GM12892 (cell line): ENCODE results near the gene GATA2.

ENCODE experiments used
- DNase-seq: peaks from one replicate; pipeline ENCODE4 v3.0.0; 2011; ENCODE audit not compliant: insufficient read length
- FAIRE-seq: peaks from 2 replicates; lab custom pipeline; 2011; peaks lifted over from hg19 to GRCh38; lab: Jason Lieb, UNC
- POLR2A ChIP-seq: IDR thresholded peaks from 2 replicates; pipeline ENCODE4 v1.6.1; 2011; ENCODE audit warnings: low read depth, low read length, control low read depth
- POLR2AphosphoS5 ChIP-seq: IDR thresholded peaks from 2 replicates; pipeline ENCODE4 v1.6.1; 2011; ENCODE audit warnings: low read depth, low read length, control low read depth
- TAF1 ChIP-seq: IDR thresholded peaks from 2 replicates; pipeline ENCODE4 v1.6.1; 2011; ENCODE audit warnings: low read depth, mild to moderate bottlenecking, control low read depth, low read length, borderline replicate concordance

Gene GATA2

DNA sequence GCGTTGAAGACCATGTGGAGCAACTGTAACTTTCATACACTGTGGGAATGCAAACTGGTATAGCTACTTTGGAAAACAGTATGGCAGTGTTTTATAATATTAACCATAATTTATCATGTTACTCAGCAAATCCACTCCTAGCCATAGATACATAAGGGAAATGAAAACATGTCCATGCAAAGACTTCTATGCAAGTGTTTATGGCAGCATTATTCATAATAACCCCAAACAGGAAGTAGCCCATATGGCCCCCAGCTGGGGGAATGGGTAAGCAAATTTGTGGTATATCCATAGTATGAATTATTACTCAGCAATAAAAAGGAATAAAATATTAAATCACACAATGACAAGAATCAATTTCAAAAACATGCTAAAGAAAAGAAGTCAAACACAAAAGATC lies 23.0 kb upstream of the GATA2 start:
- no peak for FAIRE-seq
- no peak for DNase-seq
- TF ChIP-seq POLR2A, result no peak
- TF ChIP-seq TAF1, result no peak
- no peak for TF ChIP-seq POLR2AphosphoS5

DNA sequence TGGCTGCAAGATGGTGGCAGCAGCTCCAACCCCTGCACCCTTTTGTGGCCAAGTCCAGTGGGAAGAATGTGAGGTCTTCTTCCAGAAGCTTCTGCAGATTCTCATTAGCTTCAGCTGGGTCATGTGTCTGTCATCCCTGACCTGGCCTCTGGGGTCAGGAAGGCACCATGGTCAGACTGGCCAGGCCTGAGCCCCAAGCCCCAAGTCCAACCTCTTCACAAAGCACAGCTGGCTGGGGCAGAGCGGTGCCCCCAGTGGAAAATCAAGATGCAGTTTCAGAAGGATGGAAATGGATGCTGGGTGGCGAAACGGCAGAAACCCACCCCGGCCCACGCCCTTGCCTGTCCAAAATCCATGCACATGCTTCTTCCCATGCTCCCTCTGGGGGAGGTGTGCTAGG lies 15.9 kb upstream of the GATA2 start:
- FAIRE-seq (no peak), DNase-seq (no peak)
- no peak for TF ChIP-seq TAF1
- no peak for TF ChIP-seq POLR2AphosphoS5

DNA sequence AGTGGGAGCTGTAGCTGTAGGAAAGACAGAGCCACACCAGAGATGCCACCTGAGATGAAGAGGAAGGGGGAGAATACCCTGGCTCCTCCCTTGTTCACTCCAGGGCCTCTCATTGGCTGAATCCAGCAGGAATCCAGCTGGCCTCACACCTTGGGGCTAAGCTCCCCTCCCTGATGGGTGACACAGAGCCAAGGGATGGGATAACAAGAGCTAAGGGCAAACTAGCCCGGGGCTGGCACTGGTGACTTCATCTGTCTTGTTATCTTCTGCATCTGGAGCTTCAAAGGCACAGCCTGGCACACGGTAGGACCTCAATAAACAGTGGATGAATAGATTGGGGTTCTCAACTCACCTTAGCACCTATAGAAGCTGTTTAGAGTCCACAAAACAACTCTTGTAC lies 13.8 kb upstream of the GATA2 start:
- DNase-seq (no peak), FAIRE-seq (no peak)
- no peak for TF ChIP-seq TAF1
- no peak for TF ChIP-seq POLR2AphosphoS5
- TF ChIP-seq POLR2A, result no peak

DNA sequence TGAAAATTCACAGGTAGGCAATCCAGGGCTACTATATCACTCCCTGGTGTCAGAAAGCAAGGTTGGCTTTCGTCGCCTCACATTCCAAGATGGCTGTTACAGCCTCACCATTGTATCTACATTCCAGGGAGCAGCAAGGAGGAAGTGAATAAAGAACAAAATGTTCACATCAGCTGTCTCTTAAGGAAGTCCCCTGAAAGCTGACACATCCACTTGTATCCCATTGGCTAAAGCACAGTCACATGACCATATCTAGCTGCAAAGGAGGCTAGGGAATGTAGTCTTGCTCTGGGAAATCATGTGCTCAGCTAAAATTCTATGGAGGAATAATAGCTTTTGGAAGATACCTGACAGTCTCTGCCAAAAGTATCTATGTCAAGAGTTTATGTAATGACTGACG lies 12.8 kb upstream of the GATA2 start:
- DNase-seq (no peak), FAIRE-seq (no peak)
- TF ChIP-seq POLR2AphosphoS5 (no peak), TAF1 (no peak), POLR2A (no peak)

DNA sequence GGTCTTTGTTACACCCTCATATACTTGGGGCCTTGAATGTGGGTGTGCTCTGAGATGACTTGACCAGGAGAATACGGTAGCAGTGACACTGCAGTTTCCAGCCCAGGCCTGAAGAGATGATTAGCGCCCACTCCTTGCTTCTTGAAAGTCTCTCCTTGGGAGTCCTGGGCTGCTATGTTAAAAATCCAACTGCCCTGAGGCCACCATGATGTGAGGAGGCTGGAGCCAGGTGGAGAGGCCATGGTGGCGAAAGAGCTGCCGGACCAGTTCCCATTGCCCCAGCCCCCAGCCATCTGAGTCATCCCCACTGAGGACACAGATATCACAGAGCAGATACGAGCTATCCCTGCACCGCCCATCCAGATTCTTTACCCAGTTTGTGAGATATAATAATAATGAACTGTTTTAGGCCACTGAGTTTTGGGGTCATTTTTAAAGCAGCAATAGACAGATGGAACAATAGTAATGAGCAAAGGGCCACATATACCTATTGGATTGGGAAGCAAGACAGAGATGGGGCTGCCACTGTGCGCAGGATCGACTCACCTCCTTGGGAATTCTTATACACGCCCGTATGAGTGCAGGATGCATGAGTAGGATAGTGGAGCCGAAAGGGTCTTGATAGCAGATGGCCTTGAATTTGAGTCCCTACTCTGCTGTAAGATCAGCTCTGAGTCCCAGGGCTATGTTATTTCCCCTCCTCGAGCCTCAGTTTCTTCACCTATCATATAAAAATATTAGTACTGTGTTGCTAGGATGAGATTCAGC lies 12.1 kb upstream of the GATA2 start:
- FAIRE-seq (no peak), DNase-seq (no peak)
- TF ChIP-seq POLR2A (no peak), TAF1 (no peak), POLR2AphosphoS5 (no peak)

DNA sequence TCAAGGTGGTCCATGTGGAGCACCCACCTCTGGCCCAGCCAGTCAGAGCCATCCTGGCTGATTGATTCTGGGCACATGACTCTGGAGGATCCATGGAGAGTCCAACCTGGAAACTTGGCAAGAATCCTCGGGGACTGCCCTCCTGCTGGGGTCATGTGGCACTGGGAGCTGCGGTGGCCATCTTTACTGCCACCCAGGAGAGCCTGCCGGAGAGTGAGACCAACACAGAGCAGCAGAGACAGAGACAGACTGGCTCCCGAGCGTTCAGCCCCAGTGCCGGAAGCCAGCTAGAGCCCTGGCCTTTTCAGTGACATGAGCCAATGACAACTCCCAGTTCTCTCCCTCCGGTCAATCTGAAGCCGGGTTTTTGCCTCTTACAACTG lies 11.5 kb upstream of the GATA2 start:
- TF ChIP-seq POLR2AphosphoS5 (no peak), POLR2A (no peak), TAF1 (no peak)
- FAIRE-seq (no peak), DNase-seq (no peak)

DNA sequence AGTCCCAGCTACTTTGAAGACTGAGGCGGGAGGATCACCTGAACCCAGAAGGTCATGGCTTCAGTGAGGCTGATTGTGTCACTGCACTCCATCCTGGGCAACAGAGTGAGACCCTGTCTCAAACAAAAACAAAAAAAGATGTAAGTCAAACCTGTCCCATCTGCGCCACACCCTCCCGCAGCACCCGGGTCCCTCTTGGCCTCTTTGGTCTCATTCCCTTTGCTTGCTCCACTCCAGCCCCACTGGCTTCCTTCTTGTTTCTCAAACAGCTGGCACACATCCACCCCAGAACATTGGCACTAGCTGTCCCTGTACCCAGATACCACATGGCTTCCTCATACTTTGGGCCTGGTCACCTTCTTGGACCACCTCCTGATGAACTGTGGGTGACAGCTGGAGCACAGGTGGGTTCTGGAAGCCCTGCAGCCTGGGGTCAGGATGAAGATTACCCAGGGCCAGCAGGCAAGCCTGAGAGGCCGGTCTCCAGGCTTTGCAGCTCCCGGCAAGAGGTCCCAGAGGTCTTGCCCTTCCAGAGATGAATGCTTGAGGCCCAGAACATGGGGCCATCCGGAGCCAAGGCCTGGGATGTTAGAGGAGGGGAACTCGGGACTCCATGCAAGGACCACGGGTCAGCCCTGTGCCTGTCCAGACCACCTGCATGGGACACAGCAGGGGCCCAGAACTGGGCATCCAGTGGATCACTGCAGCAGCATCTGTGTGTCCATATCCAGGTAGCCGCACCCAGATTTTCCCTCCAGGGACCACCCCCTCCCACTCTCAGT lies 10.9 kb upstream of the GATA2 start:
- no peak for DNase-seq
- FAIRE-seq, result no peak

DNA sequence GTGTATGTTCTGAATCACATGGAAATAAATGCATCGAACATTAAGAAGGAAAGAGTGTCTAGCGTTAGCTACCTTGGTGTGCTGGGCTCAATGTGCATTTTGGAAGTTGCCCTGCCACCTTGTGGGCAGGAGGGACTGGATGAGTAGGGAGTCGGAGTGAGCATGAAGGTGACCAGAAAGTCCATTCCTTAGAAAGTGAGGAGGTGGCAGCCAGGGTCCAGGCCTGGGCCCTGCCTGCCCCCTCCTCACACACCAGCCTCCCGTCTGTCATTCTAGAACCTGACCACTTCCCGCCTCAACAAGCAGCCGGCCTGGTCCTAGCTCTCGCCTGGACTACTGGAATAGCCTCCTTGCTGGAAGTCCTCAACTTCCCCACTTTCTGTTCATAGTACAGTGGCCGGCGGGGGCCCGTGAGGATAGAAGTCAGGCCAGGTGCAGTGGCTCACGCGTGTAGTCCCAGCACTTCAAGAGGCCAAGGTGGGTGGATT lies 10.2 kb upstream of the GATA2 start:
- TF ChIP-seq TAF1 (no peak), POLR2AphosphoS5 (no peak)

More for the DNA sequence above, 10.9 kb upstream of the GATA2 start:
- no peak for TF ChIP-seq POLR2AphosphoS5
- TF ChIP-seq TAF1, result no peak
- TF ChIP-seq POLR2A, result no peak

DNA sequence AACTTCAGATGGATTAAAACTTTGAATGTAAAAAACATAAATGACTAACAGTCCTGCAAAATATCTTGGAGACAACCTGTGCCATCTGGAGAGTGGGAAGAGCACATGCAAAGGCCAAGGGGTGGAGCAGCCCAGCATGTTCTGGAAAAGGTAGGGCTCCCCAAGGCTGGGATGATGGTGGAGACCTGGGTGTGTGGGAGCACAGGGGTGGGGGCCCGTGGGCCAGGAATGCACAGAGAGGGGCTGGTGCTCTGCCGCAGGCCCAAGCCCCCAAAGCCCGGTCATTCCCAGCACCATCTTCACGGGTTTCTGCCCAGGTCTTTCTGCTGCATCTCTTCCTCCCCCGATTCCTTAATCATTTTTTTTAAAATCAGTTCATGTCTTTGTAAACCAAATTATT lies 9.7 kb upstream of the GATA2 start:
- TF ChIP-seq POLR2A (no peak), TAF1 (no peak), POLR2AphosphoS5 (no peak)
- FAIRE-seq (no peak), DNase-seq (no peak)

More for the DNA sequence above, 10.2 kb upstream of the GATA2 start:
- no peak for FAIRE-seq
- no peak for DNase-seq

DNA sequence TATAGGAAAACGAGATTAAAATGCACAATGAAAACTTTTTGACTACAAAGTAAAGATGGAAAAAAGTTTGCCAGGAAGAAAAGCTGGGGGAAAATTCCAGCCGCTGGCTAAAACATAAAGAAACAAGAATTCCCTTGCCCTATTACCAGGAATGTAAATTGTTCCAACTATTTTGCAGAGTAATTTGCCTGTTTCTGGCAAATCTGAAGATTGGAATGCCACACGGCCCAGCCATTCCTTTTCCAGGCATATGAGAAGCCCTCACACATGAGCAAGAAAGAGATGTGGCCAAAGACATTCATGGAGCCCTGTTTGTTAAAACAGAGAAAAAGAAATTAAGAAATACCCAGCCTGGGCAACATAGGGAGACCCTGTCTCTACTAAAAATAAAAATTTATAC lies 8.4 kb upstream of the GATA2 start:
- DNase-seq (no peak), FAIRE-seq (no peak)

DNA sequence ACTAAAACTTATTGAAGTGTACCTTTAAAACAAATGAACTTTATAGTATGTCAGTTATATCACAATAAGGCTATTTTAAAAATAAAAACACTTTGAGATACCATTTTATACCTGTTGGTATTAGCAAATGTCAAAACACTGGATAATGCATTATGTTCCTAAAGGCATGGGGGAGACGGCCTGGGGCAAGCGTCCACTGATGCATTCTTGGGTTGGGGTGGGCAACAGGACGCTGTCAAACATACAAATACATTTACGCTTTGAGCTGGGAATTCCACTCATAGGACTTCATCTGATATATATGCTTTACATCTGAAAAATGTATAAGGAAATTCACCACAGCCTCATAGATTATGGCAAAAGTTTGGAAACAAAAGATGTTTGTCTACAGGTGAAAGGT lies 7.6 kb upstream of the GATA2 start:
- FAIRE-seq (no peak), DNase-seq (no peak)
- TF ChIP-seq POLR2A (no peak), POLR2AphosphoS5 (no peak), TAF1 (no peak)

More for the DNA sequence above, 8.4 kb upstream of the GATA2 start:
- TF ChIP-seq POLR2A (no peak), TAF1 (no peak), POLR2AphosphoS5 (no peak)
